ENCODE results near the gene IL12RB1.
"Not testable (repeated sequence)": the region's sequence is repeated elsewhere in the genome, so short reads cannot be mapped to it uniquely, and the experiment has no call there.

Gene IL12RB1

DNA sequence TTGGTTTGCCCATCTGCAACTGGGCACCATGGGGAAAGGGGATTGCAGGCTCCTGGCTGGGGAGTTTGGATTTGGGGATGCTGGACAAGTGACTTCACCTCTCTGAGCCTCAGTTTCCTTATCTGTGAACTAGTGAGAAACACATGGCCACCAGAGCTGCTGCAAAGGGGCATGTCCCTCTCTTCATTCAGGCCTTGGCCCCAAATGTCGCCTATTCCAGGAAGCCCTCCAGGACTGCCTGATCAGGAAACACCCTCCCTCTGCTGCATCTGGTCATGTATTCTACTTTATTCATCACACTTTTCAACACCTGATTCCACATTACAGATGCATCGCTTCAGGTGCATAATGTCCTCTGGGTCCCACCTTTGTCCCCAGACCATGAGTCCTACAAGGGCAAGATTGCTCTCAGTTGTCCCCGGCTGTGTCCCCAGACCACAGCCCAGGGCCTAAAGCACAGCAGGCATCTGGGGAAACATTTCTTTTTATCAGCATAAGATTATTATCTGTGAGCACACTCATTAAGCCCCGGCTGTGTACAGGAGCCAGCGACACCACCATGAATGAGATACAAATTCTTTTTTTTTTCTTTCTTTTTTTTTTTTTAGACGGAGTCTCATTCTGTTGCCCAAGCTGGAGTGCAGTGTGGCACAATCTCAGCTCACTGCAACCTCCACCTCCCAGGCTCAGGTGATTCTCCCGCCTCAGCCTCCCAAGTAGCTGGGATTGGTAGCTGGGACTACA is 41.3 kb downstream of the IL12RB1 start:
- DNase-seq (ENCODE audit: low read depth) = no peak

DNA sequence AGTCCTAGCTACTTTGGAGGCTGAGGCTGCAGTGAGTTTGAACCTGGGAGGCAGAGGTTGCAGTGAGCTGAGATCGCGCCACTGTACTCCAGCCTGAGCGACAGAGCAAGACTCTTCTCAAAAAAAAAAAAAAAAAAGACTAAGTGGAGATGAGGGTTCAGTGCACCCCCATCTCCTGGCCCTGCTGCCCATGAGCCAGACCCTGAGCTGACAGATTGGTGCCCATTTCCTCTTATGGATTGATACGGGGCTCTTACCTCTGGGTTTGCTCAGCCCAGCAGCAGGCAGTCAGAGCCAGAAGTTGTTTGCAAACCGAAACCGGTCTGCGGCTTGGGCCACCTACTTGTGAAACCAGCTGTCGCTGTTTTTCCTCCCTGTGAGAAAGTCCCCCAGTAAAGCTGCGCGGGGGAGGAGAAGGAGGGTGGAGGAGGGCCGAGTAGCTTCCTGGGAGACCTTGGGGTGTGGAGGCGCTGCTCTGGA is 41.9 kb downstream of the IL12RB1 start:
- peak; percentile 83 for DNase-seq (ENCODE audit: low read depth)

DNA sequence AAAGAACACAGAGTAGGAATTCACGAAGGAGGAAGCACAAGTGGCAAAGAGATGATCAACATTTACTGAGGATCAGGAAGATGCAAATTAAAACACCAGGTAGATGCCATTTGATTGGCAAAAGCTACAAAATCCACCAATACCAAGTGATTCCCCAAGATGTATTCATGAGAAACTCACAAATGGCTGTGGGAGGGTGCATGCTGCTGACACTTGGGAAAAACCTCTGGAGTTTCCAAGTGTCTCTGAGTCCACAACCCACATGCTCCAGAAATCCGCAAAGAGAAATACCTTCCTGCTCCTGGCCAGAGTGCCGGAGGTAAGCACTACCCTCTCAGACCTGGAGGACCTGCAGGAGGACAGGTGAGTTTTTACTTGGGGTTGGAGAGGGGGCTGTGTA is 43.1 kb downstream of the IL12RB1 start:
- no peak for DNase-seq (ENCODE audit: low read depth)

DNA sequence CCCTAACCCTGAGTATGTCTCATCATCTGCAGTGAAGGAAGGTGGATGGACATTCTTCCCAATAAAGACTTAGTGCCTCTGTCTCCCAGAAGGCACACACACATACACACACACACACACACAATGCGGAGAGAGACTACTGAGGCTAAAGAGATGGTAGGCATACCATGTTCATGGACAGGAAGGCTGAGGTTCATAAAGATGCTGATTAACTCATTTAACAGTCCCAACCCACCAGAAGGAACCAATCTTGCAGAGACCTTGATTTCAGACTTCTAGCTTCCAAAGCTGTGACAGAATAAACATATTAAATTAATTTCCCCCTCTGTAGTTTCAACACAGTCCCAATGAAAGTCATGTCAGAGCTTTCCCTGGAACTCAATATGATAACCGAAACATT is 45.7 kb downstream of the IL12RB1 start:
- DNase-seq (ENCODE audit: low read depth) = no peak

DNA sequence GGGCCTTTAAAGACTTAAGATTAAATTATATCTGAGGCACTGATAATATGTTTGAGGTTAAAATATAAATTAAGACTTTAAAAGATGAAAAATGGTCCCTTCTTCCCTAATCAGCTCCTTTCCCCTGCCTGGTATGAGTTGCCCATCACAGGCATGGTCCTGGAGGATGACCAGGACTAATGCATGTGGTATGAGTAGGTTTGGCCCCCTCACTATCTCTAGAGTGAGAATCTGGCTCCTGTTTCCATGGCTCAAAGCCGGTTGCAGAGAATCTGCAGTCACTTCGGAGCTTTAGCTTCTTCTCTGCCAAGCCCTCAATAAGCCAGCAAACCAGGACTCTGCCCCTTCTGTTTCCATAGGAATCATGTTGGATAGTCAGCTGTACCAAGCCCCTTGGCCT is 54.6 kb downstream of the IL12RB1 start:
- DNase-seq (ENCODE audit: low read depth) = not testable (repeated sequence)

DNA sequence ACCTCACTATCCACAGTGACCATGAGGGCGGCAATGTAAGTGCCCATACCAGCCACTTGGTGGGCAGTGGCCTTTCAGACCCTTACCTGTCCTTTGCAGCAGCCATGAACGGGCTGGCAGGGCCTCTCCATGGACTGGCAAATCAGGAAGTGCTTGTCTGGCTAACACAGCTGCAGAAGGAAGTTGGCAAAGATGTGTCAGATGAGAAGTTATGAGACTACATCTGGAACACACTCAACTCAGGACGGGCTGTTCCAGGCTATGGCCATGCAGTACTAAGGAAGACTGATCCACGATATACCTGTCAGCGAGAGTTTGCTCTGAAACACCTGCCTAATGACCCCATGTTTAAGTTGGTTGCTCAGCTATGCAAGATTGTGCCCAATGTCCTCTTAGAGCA is 55.3 kb downstream of the IL12RB1 start:
- not testable (repeated sequence) for DNase-seq (ENCODE audit: low read depth)

DNA sequence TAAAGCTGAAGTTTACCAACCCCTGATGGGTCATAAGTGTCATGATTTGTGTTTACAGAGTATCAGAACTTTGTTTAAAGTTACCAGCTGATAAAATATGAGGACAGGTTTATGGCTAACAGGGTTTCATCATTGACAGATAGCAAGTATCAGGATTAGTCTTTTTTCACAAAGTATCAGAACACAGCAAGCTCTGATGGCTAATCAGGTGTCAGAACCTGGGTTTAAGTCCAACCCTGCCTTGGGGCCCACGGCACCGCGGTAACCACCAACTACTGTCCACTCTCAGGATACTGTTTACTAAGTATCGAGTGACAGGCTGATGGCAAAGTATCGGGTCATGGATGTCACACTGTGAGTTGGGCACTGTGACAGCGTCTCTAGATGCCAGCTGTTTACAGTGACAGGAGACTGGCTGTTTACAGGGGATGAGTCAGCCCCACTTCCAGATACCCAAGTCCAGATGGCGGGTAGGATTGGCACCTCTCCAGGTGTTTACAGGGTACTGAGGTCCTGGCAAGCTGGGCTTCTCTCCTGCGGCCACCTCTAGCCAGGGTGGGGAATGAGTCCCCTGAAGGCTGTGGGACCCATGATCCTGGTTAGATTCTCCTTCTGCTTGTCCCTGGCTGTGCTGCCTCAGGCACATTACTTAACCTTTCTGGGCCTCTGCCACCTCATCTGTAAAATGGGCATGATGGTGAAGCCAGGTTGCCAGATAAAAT is 57.0 kb downstream of the IL12RB1 start:
- no peak for DNase-seq (ENCODE audit: low read depth)

DNA sequence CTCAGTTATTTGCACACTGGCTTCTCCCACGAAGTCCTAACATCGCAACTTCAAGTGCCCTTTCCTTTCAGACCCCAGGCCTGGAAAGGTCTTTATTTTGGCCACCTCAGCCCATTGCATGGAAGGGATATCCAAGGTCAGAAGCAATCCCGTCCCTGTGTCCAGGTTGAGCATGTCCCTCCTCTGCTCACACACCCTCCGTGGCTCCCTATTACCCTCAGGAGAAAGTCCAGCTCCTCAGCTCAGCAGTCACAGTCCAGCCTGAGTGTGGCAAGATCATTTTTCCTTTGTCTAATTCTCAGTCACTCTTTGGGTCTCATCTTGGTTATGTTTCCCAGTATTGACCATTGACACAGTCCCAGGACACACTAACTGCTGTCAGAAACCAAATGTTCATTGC is 59.6 kb downstream of the IL12RB1 start:
- no peak for DNase-seq (ENCODE audit: low read depth)

DNA sequence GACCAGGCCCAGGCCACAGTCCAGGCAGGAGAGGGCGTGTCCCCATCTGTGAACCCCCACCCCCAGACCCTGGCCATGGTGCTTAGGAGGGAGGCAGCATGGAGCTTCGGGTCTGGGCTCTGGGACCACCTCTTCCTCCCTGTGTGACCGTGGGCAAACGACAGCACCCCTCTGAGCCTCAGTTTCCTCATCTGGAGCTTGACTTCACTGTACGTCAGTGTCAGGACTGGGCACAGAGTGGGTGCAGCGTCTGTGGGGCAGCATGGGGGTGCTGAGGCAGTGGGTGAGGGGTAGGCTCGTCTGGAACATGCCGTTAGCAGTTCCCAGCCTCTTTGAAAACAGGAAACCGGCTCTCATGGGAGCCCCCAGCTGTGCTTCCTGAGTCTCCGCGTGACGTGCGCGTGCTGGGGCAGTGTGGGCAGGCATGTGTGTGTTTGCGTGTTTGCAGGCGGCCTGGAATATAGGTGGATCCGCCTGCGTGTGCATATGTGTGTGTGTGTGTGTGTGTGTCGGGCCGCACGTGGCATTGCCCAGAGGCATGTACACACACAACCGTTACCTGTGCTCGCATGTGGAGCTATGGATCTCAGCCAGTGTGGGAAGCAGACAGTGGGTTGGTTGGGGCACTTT is 63.0 kb downstream of the IL12RB1 start:
- no peak for DNase-seq (ENCODE audit: low read depth)

DNA sequence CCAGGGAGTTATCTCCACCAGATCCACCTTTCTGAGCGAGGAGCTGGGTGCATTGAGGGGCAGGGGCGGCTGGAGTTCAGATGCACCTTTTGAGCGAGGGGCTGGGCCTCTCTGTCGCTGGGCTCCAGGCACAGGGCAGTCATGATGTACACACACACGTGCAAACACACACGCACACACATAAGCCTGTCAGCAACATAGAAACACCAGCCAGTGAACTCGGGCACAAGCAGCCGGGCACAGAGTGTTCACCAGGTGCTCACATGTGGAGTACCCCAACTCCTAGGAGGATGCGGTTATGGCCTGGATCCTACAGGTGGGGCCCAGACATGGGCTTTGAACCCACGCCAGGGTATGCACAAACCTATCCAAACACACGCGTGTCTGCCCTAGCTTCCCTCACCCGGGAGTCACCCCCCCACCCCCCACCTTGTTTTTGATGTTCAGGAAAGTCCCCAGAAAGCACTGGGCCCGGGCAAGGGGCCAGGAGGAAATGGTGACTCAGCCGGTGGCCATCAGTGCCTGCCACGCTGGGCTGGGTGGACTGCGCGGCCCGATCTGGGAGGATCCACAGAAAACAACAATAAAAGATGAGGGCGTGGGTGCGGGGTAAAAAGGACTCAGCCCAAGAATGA is 65.5 kb downstream of the IL12RB1 start:
- no peak for DNase-seq (ENCODE audit: low read depth)

DNA sequence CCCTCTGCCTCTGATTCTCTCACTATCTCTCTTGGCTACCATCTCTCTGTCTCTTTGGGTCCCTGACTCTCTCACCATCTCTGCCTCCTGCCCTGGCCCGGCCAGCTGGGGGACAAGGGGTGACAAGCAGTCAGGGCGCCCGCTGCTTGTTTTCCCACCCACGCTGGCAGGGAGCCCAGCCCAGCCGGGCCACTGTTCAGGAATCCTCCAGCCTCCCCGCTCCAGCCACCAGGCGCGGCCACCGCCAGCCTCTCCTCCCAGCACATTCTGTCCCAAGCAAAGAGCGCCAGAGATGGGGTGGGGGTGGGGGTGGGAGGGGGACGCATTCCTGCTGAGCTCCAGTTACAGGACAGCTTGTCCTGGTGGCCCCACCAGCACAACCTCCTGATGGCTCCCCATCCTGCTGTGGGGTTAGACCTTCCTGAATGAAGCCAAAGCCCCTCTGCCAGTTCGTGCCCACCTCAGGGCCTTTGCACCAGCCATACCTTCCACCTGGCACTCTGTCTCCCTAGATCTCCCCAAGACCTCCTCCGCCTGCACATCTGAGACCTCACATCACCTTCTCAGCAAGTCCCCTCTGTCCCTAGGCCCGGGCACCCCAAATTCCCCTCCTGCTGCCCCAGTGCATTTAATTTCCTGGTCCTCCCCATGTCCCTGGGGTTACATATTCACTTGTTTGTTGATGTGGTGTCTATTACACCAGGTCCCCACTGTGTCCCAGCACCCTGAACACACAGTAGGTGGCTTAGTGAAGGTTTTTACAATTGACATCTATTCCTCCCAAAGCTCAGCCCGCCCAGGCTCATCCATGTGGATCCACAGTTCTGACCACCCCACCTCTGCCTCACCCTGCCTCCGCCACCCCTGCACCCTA is 66.3 kb downstream of the IL12RB1 start:
- no peak for DNase-seq (ENCODE audit: low read depth)

DNA sequence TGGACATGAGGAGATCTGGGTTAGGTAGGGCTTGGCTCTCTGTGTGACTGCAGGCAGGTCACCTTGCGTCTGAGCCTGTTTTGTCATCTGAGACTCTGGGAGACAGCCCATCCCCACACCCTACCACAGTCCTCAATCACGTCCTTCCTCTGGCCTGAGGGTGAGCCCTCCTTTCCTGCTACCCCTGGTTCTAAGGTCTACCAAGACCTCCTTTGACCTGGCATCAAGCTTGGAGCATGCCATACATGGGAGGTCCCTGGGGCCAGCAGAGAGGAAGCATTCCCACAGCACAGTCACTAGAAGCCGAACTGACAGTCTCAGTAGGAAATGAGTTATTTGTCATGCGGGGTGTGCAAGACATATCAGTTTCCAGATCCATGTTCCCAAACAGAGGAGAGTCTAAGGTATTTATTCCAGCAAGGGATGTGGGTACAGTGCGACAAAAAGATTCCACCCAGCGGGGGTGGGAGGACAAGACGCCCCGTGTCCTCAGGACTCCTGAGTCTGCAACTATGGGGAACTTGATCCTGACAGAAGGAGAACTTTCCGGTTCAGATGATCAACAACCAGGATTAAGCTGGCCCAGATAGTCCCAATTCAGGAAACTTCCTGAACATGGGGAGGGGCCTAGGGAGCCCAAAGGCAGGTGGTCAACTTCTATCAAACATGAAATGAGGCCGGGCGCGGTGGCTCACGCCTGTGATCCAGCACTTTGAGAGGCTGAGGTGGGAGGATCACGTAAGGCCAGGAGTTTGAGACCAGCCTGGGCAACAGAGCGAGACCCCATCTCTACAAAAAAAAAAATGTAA is 69.3 kb downstream of the IL12RB1 start:
- DNase-seq (ENCODE audit: low read depth) = no peak

DNA sequence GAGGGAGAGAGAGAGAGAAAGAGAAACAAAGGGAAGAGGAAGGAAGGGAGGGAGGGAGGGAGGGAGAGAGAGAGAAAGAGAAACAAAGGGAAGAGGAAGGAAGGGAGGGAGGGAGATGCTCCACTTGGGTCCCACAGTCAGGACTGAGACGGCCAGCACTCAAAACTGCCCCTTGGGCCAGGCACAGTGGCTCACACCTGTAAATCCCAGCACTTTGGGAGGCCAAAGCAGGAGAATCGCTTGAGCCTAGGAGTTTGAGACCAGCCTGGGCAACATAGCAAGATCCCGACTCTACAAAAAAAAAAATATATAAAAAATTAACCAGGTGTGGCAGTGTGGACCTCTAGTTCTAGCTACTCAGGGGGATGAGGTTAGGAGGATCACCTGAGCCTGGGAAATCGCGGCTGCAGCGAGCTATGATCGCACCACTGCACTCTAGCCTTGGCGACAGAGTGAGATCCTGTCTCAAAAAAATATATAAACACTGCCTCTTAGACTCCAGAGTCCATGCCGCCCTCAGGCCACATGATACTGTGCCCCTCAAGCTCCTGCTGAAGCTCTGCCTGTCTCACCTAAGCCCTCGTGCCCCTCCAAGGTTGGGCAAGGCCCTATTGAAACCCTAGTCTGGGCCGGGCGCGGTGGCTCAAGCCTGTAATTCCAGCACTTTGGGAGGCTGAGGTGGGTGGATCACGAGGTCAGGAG is 70.4 kb downstream of the IL12RB1 start:
- DNase-seq (ENCODE audit: low read depth) = no peak

DNA sequence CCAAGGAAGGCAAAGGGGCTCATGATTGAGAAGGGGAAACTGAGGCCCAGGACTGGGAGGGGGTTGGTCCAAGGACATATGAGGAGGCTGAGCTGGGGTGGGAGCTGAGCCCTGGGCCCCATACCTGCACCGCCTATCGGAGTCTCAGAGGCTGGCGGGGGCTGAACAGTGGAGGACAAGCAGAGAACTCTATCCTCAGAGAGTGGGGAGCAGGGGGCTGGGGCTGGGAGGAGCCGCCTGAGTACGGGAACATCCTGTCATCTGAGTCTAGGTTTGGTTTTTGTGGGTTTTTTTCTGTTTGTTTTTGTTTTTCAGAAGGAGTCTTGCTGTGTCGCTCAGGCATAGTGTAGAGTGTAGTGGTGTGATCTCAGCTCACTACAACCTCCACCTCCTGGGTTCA is 72.5 kb downstream of the IL12RB1 start:
- DNase-seq (ENCODE audit: low read depth) = no peak

DNA sequence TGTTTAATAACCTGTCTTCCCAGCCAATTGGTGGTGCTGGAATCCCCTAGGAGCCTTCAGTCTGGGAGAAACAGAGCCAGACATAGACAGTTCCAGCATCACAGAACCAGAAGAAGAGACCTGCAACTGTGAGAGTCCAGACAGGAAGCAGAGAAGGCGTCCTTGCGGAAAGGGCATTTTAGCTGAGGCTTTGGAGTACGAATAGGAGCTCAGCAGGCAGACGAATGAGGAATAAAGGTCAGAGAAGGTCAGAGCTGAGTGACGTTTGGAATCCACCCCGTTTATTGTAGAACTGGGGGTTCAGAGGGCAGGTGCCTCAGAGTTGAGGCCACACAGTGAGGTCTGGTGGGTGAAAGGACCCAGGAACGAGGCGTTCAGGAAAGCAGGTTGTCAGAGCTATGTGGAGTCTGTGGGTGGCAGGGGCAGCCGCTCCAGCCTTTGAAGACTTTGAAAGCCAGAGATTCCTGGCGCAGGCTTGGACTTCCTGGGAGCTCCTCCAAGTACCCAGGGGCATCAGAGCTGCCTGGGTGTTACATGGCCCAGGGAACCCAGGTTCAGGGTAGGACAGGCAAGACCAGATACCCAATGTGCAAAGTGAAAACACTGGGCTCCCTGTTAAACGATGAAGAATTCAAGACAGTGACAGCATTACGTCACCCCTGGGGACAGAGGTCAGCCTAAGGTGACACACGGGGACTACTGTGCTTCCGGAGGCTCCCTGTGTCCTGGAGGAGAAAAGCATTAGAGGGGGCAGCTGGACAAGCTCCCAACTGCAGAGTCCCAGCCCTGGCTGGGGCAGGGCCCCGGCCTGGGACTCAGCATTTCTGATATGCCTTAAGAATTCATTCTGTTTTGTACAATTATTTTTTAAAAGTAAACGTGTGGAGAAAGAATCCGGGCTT is 73.3 kb downstream of the IL12RB1 start:
- DNase-seq (ENCODE audit: low read depth) = no peak

DNA sequence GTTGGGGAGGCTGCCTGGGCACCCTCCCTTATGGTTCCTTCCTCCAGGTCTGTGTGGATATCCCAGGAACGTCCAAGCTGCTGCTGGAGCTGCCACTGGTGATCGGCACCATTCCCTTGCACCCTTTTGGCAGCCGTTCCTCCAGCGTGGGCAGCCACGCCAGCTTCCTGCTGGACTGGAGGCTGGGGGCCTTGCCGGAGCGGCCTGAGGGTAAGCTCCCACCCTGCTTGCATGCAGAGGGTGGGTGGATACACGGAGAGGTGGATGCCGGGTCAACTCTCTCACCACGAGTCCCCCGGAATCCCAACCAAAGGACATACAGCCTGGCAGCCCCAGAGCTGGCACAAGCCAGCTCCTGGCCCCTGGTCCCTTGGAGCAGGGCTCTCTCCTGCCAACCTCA is 76.6 kb downstream of the IL12RB1 start:
- no peak for DNase-seq (ENCODE audit: low read depth)

DNA sequence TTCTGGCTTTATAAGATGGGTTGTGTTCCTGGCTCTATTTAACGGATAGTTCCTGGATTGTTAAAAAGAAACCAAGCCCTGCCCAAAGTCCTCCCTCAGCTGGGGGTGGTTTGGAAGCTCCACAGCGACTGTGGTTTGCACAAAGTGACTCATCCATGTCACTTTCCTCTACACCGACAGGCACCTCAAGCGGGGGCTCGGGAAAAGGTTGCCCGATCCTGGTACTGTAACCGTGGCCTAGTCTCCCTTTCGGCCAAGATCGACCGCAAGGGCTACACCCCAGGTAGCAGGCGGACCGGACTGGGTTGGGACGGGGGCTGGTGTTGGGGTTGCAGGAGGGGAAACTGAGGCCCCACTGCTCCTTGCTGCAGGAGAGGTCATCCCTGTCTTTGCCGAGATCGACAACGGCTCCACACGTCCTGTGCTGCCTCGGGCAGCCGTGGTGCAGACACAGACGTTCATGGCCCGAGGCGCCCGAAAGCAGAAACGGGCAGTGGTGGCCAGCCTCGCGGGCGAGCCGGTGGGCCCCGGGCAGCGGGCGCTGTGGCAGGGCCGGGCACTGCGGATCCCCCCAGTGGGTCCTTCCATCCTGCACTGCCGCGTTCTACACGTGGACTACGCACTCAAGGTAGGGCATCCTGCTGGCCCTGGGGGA is 77.2 kb downstream of the IL12RB1 start:
- DNase-seq (ENCODE audit: low read depth) = no peak

Data from activated T-cell treated with anti-CD3 and anti-CD28 coated beads for 24 hours (primary cell).